AG04450 (cell line): ENCODE data around the gene FHL3. TPM values are rescaled to one million over a fixed set of nuclear protein-coding genes. Genes with fewer than 3 reads are reported as not detected.

Experiments used
- CTCF ChIA-PET: fragments of 300-600, 350-600 bp; formaldehyde crosslinking; extraction: SDS; loops from one replicate; lab custom pipeline; 2022; ENCODE audit warnings: antibody characterized with exemption, inconsistent platforms; lab: Charles Lee
- POLR2A ChIA-PET: fragments of 350-600 bp; formaldehyde crosslinking; extraction: SDS; loops from one replicate; lab custom pipeline; 2021; ENCODE audit warnings: antibody characterized with exemption, inconsistent platforms; lab: Yijun Ruan, JAX
- DNase-seq: peaks from one replicate; pipeline ENCODE4 v3.0.0-alpha.2; 2011; ENCODE audit warnings: low read depth, low spot score
- H3K27ac ChIP-seq: one replicate; pipeline ENCODE4 v1.5.1; 2012; ENCODE audit warnings: low read depth, low read length, control low read depth
- H3K27me3 ChIP-seq: one replicate; pipeline ENCODE4 v1.6.0; 2012; ENCODE audit warnings: low read length; ENCODE audit not compliant: control insufficient read depth, insufficient read depth
- H3K4me3 ChIP-seq: 2 replicates; pipeline ENCODE4 v1.5.1; 2011; ENCODE audit warnings: mild to moderate bottlenecking, low read depth, low read length, control low read depth
- H3K9me3 ChIP-seq: 2 replicates; pipeline ENCODE4 v1.5.1; 2012; ENCODE audit warnings: low read length; ENCODE audit not compliant: control insufficient read depth, insufficient read depth
- CTCF ChIP-seq: IDR thresholded peaks from 2 replicates; pipeline ENCODE4 v1.5.1; 2011; ENCODE audit warnings: low read depth, low read length, control low read depth, inconsistent platforms
- polyA plus RNA-seq: library from polyadenylated mRNA; depleted of rRNA; stranded (reverse); fragments of >200 nt; gene quantifications from 2 replicates; pipeline ENCODE4 v1.2.3, GENCODE V29; 2011

The FHL3 gene
- polyA plus RNA-seq, 1 experiment = 10.0 TPM

GRCh38 chr1:38025664-38026063 lies 20.4 kb upstream of the FHL3 start:
- ChIA-PET POLR2A (interaction anchor here (0.9 kb wide), 1 partner anchor 810 kb away, joined by 4 read pairs; no protein-coding TSS in a partner anchor), CTCF (interaction anchor here (0.6 to 18.7 kb wide), 9 partner anchors 34 to 811 kb away, joined by 3 to 179 read pairs (median 4); partner anchors contain the start of gene SF3A3)
- H3K9me3 ChIP-seq = no peaks in the 10 kb centered on the region
- H3K4me3 ChIP-seq = no peak overlapping the region
- H3K27me3 ChIP-seq = no peaks in the 10 kb centered on the region
- TF ChIP-seq CTCF = no peak
- H3K27ac ChIP-seq = no peak overlapping the region
- no peak for DNase-seq

GRCh38 chr1:38025233-38025632 lies 19.9 kb upstream of the FHL3 start:
- no peak overlapping the region for H3K4me3 ChIP-seq
- ChIA-PET CTCF (interaction anchor here (1.1 to 18.7 kb wide), 4 partner anchors 34 to 810 kb away, joined by 3 to 179 read pairs (median 4); partner anchors contain the start of gene SF3A3), POLR2A (no interaction called here)
- no peaks in the 10 kb centered on the region for H3K9me3 ChIP-seq
- TF ChIP-seq CTCF = no peak
- no peak overlapping the region for H3K27ac ChIP-seq
- DNase-seq = no peak
- H3K27me3 ChIP-seq = no peaks in the 10 kb centered on the region

GRCh38 chr1:38022810-38023209 lies 17.5 kb upstream of the FHL3 start:
- no peak for TF ChIP-seq CTCF
- H3K9me3 ChIP-seq = no peaks in the 10 kb centered on the region
- ChIA-PET CTCF (interaction anchor here (0.6 to 18.7 kb wide), 3 partner anchors 31 to 1034 kb away, joined by 3 to 179 read pairs (median 3); partner anchors contain the start of gene SF3A3), POLR2A (no interaction called here)
- H3K27ac ChIP-seq = no peak overlapping the region
- no peak overlapping the region for H3K4me3 ChIP-seq
- no peak for DNase-seq
- no peaks in the 10 kb centered on the region for H3K27me3 ChIP-seq

GRCh38 chr1:38021969-38022368 lies 16.7 kb upstream of the FHL3 start:
- POLR2A ChIA-PET = no interaction called here

More at GRCh38 chr1:38021969-38022368, 16.7 kb upstream of the FHL3 start:
- Histone ChIP-seq H3K4me3 (no peak overlapping the region), H3K27ac (no peak overlapping the region), H3K9me3 (no peaks in the 10 kb centered on the region), H3K27me3 (no peaks in the 10 kb centered on the region)
- DNase-seq = no peak
- no peak for TF ChIP-seq CTCF
- CTCF ChIA-PET = interaction anchor here (0.6 to 18.7 kb wide), 4 partner anchors 10 to 1035 kb away, joined by 3 to 179 read pairs (median 4); partner anchors contain the start of gene SF3A3
